HPDE6-E6E7 (cell line): ENCODE results near the gene QDPR.
"Not testable (repeated sequence)": the region's sequence is repeated elsewhere in the genome, so short reads cannot be mapped to it uniquely, and the experiment has no call there.

Source experiments
- DNase-seq: peaks from one replicate; pipeline ENCODE4 v3.0.0; 2011; ENCODE audit warnings: missing footprints; ENCODE audit errors: extremely low spot score

QDPR gene

DNA sequence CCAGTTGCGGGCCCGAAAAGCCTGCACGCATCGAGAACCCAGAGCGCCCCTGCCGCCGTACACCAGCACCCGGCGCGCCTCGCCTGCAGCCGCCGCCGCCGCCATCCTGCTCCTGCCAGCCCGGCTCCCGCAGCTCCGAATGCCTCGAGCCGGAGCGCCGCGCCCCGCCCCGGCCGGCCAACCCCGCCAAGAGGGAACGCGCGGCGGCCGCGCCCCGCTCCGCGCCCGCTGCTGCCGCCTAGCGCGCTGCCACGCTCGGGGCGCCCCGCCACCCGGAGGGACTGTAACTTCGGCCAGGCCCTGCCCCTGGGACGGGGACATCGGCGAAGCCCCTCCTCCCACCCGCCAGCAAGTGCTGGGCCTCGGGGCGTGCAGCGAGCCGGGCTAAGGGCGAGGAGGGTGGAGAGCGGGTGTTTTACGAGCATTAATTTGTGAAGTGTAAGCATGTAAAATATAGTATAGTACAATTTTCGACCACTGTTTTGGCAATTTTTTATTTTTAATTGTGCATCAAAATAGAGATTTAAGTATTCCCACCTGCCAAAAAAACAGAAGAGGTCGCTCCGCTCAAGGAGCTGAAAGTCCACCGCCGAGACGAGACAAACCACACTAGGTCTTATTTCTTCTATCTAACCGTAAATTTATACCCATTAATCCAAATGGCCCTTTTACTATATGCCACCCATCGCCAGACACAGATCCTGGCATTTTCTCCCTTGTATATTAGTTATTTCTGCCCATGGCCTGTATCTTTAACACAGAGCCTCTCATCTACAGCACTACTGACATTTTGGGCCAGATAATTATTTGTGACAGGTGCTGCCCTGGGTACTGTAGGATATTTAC lies at the start of gene QDPR:
Gene QDPR (minus strand): TSS at position 141 of the 846 bp plus-strand sequence. CDS start 36 bp downstream, at position 105.
- peak; percentile 60 for DNase-seq

DNA sequence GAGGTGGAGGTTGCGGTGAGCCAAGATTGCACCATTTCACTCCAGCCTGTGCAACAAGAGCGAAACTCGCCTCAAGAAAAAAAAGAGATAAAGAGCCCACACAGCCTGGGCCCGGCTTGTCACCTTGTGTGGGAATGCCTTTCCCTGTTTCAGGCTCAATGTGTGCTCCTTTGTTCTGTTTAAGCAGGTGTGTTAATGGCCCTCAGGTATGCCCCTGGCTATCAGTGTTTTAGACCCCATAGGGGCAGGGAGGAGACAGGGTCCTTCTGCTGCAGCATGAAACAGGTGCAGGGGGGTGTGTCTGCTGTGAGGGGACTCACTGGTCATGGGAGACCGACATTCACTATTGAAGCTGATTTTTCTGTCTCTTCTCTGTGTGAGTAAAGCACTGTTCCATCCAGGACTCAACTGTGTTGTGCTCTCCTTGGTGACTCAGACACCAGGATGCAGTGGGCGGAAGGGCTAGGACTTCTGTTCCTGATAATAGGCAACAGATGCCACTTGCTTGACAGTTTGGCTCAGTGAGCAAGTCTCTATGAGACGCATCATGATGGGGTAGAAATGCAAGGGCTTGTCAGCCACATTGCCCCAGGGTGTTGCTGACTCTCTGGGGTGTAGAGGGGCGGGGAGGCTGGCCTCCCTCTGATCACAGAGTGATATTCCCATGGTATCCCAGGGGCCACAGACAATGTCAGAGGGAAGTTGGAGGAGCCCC lies 49.5 kb upstream of the QDPR start:
- DNase-seq, result no peak

DNA sequence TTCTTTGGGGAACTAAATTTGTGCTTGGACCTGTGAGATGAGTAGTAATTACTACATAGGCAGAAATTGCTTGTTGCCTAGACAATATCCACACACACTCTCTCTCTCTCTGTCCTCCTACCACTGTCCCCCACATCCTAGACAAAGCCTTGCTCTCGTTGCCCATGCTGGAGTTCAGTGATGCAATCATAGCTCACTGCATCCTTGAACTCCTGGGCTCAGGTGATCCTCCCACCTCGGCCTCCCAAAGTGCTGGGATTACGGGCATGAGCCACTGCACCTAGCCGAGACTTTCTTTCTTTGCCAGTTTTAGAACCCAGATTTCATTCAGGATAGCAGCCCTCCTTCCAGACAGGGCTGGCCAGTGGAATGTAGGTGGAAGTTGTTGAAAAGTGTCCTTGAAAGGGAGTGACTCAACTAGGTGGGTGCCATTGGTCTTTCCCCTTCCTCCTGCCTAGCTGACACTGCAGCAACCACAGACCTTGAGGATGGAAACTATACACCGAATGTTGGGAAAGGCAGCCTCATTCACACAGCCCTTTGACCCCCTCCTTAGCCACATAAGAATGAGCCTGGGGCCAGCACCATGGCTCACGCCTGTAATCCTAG lies 48.3 kb upstream of the QDPR start:
- DNase-seq, result no peak

DNA sequence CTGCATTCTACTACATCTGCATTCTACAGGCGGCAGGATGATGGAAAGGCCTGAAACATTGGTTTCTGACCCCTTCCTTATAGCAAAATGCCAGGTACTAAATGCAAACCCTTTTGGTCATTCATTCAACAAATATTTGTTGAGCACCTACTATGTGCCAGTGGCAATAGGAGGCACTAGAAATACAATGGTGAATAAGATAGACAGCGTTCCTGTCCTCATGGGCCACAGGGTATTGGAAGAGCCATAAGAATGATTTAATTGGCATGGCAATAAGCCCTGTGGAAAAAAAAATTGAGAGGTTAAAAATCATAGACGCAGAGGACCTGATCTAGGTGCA lies 47.8 kb upstream of the QDPR start:
- DNase-seq, result no peak

- DNase-seq, result no peak
Measured at GRCh38 chr4:17558941-17559708, 47.2 kb upstream of the QDPR start.

- no peak for DNase-seq
Measured at GRCh38 chr4:17557880-17558279, 46.0 kb upstream of the QDPR start.

DNA sequence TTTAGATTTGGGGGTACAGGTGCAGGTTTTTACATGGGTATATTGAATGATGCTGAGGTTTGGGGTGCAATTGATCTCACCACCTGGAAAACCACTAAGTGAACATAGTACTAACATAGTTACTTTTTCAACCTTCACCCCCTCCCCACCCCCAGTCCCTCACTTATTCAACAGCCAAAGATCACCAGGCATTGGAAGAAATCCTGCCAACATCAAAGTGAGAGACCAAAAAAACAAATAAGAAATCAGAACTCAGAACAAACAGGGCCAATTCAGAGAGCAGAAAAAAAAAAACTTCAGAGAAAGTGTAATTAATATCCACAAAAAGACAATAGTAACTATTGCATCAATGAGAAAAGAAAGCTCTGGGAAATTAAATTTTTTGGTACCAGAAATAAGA lies 44.6 kb upstream of the QDPR start:
- no peak for DNase-seq

DNA sequence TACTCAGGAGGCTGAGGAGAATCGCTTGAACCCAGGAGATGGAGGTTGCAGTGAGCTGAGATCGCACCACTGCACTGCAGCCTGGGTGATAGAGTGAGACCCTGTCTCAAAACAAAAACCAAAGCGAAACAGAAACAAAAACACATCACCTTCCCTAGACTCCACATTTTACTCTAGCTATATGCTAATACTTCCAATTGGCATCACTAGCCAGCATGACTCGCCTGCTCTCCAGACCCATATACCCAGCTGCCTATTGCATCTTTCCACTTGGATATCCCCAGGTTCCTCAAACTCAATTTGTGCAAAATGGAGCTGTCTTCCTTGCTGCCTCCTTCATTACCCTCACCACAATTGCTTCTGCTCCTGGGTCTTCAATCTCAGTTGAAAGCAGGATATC lies 42.7 kb upstream of the QDPR start:
- DNase-seq, result no peak

DNA sequence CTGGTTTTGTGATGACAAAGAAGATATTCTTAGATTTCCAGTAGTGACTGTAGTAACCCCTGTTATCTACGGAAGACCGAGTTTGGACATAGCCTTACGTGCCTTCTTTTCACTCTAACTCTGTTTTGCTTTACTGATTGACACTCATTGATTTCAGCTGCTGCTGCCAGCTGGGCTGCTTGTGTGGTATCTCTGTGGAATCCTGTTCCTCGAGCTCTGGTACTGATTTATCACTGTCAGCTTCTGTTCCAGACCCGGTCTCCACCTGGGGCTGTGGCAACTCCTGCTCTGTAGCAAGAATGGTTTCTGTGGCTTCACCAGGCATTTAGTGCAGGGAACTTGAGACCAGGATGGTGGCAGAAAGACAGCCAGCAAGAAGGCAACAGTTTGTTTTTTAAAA lies 40.5 kb upstream of the QDPR start:
- DNase-seq, result no peak

DNA sequence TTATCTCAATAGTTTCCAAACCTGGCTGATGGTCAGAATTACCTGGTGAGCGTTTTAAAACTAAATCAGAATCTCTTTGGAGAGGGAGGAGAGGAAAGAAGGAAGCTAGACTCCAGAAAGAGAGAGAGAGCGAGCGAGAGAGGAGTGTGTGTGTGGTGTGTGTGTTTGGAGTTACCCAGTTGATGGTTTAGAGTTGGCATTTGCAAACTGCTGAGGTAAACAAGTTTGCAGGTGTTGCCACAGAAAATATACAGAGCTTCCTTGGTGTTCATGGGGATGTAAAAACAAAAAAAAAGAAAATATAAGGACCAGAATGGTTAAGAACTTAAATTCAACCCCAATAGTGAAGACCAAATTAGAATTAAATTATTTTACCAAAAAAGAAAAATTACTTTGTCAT lies 38.7 kb upstream of the QDPR start:
- DNase-seq, result no peak

- no peak for DNase-seq
Measured at GRCh38 chr4:17546678-17547077, 34.8 kb upstream of the QDPR start.

DNA sequence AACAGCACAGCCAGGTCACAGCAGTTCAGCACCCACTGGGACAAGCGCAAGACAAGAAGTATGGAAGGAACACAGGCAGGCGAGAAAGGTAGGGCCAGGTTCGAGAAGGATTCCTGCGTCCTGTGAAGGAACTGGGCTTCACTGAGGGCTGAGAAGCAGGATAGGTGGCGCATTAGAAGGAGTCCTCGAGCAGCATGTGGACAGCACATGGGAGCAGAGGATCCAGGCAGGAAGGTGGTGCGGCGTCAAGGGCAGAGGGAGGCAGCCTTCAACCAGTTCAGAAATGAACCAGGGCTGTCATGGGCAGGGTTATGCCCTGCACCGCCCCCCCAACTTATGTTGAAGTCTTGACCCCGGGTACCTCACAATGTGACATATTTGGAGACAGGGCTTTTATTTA lies 34.3 kb upstream of the QDPR start:
- DNase-seq, result no peak

GRCh38 chr4:17545374-17546140 lies 33.7 kb upstream of the QDPR start:
- no peak for DNase-seq

DNA sequence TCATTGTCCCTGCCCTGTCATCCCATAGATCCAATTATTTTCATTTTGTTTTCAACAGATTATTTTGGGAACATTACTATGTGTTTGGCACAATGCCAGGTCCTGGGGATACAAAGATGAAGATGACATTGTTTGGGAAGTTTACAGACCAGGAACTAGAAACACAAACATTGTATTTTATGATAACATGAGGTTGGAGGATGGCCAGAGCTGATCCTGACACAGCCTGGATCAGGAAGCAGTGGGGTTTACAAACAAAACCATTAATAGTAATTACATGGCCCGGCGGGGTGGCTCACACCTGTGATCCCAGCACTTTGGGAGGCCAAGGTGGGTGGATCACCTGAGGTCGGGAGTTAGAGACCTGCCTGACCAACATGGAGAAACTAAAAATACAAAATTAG lies 32.9 kb upstream of the QDPR start:
- DNase-seq, result no peak

- no peak for DNase-seq
Measured at GRCh38 chr4:17544205-17544604, 32.3 kb upstream of the QDPR start.

DNA sequence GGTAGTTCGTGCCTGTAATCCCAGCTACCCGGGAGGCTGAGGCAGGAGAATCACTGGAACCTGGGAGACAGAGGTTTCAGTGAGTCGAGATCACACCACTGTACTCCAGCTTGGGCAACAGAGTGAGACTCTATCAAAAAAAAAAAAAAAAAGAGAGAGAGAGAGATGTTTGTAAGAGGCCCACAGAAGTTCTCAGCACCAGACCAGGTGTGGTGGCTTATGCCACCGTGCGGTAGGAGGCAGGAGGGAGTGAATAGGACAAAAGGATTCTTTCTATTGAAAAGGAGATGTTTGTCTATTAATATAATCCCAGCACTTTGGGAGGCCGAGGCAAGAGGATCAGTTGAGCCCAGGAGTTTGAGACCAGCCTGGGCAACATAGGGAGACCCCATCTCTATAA lies 25.2 kb upstream of the QDPR start:
- DNase-seq, result not testable (repeated sequence)

GRCh38 chr4:17535906-17536305 lies 24.0 kb upstream of the QDPR start:
- no peak for DNase-seq

- no peak for DNase-seq
Measured at GRCh38 chr4:17535242-17535641, 23.4 kb upstream of the QDPR start.

- no peak for DNase-seq
Measured at GRCh38 chr4:17534705-17535104, 22.8 kb upstream of the QDPR start.

DNA sequence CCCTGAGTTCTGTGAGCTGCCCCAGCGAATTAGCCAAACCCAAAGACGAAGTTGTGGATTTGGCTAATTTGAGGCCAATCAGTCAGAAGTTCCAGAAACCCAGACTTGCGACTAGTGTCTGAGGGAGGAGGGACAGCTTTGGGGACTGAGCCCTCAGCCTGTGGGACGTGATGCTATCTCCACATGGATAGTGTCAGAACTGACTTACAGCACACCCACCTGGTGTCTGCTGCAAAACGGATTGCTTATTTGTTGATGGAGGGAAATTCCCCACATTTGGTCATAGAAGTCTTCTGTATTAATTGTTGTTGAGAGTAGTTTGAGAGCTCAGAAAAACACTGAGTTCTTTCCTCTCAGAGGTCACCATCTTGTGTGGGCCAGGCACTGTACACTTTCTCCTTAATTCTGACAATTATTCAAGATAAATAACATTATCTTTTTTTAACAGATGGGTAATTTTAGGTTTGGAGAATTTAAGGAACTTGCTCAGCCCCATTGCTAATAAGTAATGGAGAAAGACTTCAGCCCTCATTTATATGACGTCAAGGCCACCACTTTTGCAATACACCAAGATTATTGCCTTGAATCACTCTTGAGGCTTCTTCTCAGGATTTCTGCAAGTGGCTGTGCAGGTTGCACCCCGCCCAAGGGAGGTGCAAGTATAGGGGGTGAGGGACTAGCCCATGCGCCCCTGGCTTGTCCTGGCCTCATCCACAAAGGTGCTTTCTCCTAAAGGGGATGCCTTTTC lies 19.8 kb upstream of the QDPR start:
- no peak for DNase-seq
